ENCODE results near the gene CAMK2B. TPM values are rescaled to one million over a fixed set of nuclear protein-coding genes. Genes with fewer than 3 reads are reported as not detected.

The CAMK2B gene
- total RNA-seq, 1 donor from 2014 or later, result 0.58 TPM

- no peak for TF ChIP-seq CTCF (IDR thresholded peaks at IDR 0.05)
- H3K27ac Mint-ChIP-seq, result no peak overlapping the region
- intact Hi-C loops (cut with micrococcal nuclease), result no loop called here
- ChIA-PET CTCF (no interaction called here), POLR2A (no interaction called here)
- no peak for DNase-seq
- no peak for ATAC-seq (ENCODE audit: low read depth)
- H3K36me3 Mint-ChIP-seq (ENCODE audit: low read depth), result no peaks in the 10 kb centered on the region
- peaks cover 33% of the 10 kb centered on the region for H3K27me3 Mint-ChIP-seq
- peaks cover 9% of the 10 kb centered on the region for H3K4me1 Mint-ChIP-seq
- no peak overlapping the region for H3K4me3 Mint-ChIP-seq
- no peaks in the 10 kb centered on the region for H3K9me3 Mint-ChIP-seq
These were observed 2.6 kb downstream of the CAMK2B start for GRCh38 chr7:44322631-44323363.

- intact Hi-C loops (cut with micrococcal nuclease), result no loop called here
- CTCF ChIA-PET, result no interaction called here
- Mint-ChIP-seq H3K9me3 (no peaks in the 10 kb centered on the region), H3K27ac (no peak overlapping the region), H3K36me3 (ENCODE audit: low read depth) (no peaks in the 10 kb centered on the region), H3K4me3 (no peak overlapping the region), H3K27me3 (peaks cover 31% of the 10 kb centered on the region), H3K4me1 (peaks cover 9% of the 10 kb centered on the region)
- DNase-seq, result no peak
- no peak for ATAC-seq (ENCODE audit: low read depth)
- no peak for TF ChIP-seq CTCF (IDR thresholded peaks at IDR 0.05)
- POLR2A ChIA-PET, result no interaction called here
These were observed 3.6 kb downstream of the CAMK2B start for GRCh38 chr7:44321796-44322195.

GRCh38 chr7:44320794-44321371 is 4.5 kb downstream of the CAMK2B start:
- Mint-ChIP-seq H3K27ac (no peak overlapping the region), H3K4me1 (peaks cover 5% of the 10 kb centered on the region)

GRCh38 chr7:44320141-44320540 is 5.3 kb downstream of the CAMK2B start:
- no peak for DNase-seq
- ATAC-seq (ENCODE audit: low read depth), result no peak
- ChIA-PET CTCF (no interaction called here), POLR2A (no interaction called here)
- intact Hi-C loops (cut with micrococcal nuclease), result no loop called here
- no peak for TF ChIP-seq CTCF (IDR thresholded peaks at IDR 0.05)
- Mint-ChIP-seq H3K27ac (no peak overlapping the region), H3K4me3 (no peak overlapping the region), H3K9me3 (peaks cover 2% of the 10 kb centered on the region), H3K27me3 (peaks cover 22% of the 10 kb centered on the region), H3K36me3 (ENCODE audit: low read depth) (no peaks in the 10 kb centered on the region), H3K4me1 (peaks cover 3% of the 10 kb centered on the region)

More at GRCh38 chr7:44320794-44321371, 4.5 kb downstream of the CAMK2B start:
- Mint-ChIP-seq H3K36me3 (ENCODE audit: low read depth) (no peaks in the 10 kb centered on the region), H3K4me3 (no peak overlapping the region), H3K9me3 (no peaks in the 10 kb centered on the region), H3K27me3 (peaks cover 24% of the 10 kb centered on the region)
- intact Hi-C loops (cut with micrococcal nuclease), result no loop called here
- ChIA-PET CTCF (no interaction called here), POLR2A (no interaction called here)
- TF ChIP-seq CTCF (IDR thresholded peaks at IDR 0.05), result no peak
- no peak for DNase-seq
- no peak for ATAC-seq (ENCODE audit: low read depth)

GRCh38 chr7:44318332-44318731 is 7.1 kb downstream of the CAMK2B start:
- no peak overlapping the region for H3K4me3 Mint-ChIP-seq
- H3K27me3 Mint-ChIP-seq, result peaks cover 11% of the 10 kb centered on the region
- TF ChIP-seq CTCF (IDR thresholded peaks at IDR 0.05), result no peak
- H3K4me1 Mint-ChIP-seq, result no peaks in the 10 kb centered on the region
- ATAC-seq (ENCODE audit: low read depth) (no peak), DNase-seq (no peak)
- H3K27ac Mint-ChIP-seq, result no peak overlapping the region
- CTCF ChIA-PET, result no interaction called here
- intact Hi-C loops (cut with micrococcal nuclease), result no loop called here
- POLR2A ChIA-PET, result no interaction called here
- H3K9me3 Mint-ChIP-seq, result peaks cover 3% of the 10 kb centered on the region
- no peaks in the 10 kb centered on the region for H3K36me3 Mint-ChIP-seq (ENCODE audit: low read depth)

Data from activated B cell treated with CpG ODN at 0.5 μM for 24 hours (primary cell).